SW480 (cell line): ENCODE results near the gene TMEM33.

Experiments
- DNase-seq: peaks from one replicate; pipeline ENCODE4 v3.0.0-alpha.2; 2016; ENCODE audit warnings: low spot score

TMEM33 gene

GRCh38 chr4:41998019-41998418, 62.8 kb downstream of the TMEM33 start:
- no peak for DNase-seq

- DNase-seq: no peak
Measured at GRCh38 chr4:41999321-41999720, 64.1 kb downstream of the TMEM33 start.

GRCh38 chr4:42008011-42008786, 73.0 kb downstream of the TMEM33 start:
- no peak for DNase-seq
